Measurements from ENCODE around the gene EGFR. TPM values are rescaled to one million over a fixed set of nuclear protein-coding genes. Genes with fewer than 3 reads are reported as not detected.
"Not testable (repeated sequence)": the region's sequence is repeated elsewhere in the genome, so short reads cannot be mapped to it uniquely, and the experiment has no call there.

The EGFR gene
- total RNA-seq, 1 donor, result under 0.01 TPM

DNA sequence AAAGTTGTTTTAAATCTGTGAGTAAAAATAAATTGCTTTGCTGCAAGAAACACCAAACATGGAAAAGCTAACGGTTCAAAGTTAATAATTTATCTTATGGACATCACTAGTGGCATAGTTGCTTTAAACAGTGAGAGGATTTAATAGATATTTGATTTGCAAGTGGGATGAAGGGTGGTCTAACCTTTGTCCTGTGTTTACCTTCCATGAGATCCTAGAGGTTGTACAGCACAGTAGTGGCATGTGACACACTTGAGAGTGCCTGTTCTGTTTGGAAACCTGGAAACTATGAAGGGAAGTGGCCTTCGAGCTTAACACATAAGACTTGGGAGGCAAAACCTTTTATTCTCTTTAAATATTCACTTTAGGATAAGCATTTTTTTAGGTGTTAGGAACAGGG lies 16.0 kb downstream of the EGFR start:
- no peak for DNase-seq (ENCODE audit: low read depth in 2 of 3, low spot score in 2 of 3)

DNA sequence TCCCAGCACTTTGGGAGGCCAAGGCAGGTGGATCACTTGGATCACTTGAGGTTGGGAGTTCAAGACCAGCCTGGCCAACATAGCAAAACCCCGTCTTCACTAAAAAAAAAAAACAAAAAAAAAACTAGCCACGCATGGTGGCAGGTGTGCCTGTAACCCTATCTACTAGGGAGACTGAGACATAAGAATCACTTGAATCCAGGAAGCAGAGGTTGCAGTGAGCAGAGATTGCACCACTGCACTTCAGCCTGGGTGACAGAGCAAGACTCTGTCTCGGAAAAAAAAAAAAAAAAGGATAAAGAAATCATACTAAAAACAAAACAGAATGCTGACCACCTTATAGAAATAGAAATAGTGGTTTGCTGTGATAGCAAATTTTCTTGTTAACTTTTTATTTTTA lies 16.6 kb downstream of the EGFR start:
- not testable (repeated sequence) for DNase-seq (ENCODE audit: low read depth in 2 of 3, low spot score in 2 of 3)

DNA sequence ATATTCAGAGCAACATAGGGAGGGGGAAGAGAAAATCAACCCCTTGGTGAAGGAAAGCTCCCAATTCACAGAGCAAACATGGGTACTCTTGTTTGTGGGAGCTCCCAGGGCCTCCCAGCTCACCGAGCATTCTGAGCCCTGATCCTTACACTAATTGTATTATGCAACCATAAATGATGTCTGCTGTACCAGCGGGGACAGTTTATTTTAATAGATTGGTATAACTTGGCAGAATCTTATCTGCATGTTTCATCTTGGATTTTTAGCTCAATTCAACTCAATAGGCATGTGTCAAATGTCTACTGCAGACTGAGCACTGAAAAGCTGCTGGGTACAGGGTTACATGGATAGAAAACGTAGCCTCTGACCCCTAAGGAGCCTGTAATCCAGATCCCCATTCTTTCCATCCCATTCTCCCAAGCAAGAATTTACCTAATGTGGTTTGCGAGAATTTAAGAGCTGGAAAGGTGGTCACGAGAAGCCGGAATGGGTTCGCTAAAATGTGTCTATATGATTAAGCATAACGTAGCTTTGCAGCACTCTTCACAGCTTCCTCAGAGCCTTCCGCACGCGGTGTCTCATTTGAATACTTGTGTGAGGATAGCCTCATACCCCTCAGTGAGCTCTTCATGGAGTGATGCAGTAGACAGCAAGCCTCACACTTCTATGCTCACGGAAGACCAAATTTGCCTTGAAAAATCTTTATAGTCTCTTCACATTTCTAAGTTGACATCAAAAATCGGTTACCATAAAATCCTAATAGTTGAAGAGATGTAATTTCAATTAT lies 18.3 kb downstream of the EGFR start:
- no peak for DNase-seq (ENCODE audit: low read depth in 2 of 3, low spot score in 2 of 3)

DNA sequence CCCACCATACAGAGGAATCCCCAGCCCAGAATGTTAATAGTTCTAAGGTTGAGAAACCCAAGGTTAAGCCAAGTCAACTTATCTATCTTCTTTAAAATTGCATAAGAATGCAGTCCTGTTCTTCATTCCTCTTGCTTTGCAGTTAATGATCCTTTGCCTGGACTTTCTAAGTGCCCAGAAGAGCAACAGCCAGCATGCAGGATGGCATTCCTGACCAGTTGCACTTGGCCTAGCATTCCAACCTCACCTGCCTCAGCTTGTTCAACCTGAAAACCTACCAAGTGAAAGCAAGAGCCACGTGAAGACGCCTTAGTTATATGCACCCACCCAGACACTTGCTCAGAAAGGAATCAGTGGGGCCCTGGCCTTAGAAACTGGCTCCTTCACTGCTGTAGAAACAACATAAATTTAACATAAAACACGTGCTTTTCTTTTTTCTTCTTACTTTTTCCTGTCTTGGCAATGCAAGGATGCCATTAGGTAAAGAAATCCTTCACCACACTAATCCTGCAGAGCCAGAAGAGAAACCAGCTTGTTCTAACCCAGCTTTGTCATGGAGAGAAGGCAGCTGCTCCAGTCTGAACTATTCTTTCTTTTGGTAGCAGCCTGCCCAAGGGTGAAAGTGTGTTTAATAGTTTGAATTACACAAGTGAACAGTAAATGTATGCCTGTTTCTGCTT lies 25.0 kb downstream of the EGFR start:
- no peak for DNase-seq (ENCODE audit: low read depth in 2 of 3, low spot score in 2 of 3)

DNA sequence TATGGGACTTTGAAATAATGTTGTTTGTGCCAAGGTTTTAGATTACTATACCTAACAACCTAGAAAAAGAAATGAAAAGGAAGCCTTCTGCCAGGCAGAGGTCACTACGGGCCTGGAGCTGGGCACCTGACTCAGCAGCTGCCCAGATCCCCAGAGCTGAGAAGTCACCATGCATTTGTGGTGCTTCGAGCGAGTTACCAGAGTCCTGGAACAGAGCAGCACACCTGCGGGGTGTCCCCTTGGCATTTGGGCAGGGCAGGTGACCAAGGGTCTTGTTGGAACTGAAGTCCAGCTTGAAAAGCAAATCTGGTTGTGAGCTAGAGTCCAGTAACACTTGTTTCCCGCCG lies 25.5 kb downstream of the EGFR start:
- DNase-seq (ENCODE audit: low read depth in 2 of 3, low spot score in 2 of 3), result no peak

DNA sequence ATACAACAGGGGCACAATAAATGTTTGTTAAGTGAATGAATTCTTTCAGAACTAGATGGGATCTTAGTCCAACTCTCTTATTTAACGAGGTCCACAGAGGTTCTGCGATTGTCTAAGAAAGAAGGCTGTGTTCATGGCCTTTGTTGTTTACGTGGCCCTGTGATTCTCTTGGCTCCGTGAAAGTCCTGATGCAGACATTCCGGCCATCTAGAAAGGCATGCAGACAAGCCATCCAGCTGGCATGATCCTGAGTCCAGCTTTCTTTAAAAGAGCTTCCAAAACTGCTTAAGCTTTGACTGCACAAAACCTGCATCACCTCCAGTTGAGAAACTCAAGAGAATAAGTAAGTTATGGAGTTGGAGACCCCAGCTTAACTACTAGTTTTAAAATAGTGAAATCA lies 26.0 kb downstream of the EGFR start:
- no peak for DNase-seq (ENCODE audit: low read depth in 2 of 3, low spot score in 2 of 3)

DNA sequence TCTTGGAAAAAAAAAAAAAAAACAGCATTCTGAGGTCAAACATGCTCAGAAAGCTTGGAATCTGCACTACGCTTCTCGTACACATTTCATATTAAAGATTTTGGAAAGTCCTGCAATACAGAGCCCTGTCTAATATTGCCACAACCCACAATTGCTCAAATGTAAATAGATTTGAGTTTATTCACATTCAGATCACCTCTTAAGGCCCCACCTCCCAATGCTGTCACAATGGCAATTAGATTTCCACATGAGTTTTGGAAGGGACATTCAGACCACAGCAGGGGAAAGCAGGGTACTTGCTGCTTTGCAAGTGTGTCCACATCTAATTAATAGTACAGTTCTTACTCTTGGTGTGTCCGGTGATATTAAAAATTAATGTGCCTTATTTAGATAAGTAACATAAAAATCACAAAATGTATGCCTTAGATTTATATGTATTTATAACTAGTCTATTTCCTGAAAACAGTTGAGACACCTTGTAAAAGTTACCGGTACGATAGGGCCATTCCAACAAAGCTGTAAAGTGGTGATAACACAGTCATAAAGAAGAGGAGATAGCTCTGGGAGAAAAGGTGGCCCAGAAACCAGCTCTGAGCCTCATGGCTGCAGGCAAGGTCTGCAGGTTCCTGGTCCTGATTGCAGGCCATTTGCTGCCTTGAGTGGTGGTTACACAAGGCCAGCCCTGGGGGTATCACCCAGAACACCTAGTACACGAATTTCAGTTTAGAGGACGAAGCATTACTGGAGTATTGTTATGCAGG lies 27.9 kb downstream of the EGFR start:
- no peak for DNase-seq (ENCODE audit: low read depth in 2 of 3, low spot score in 2 of 3)

DNA sequence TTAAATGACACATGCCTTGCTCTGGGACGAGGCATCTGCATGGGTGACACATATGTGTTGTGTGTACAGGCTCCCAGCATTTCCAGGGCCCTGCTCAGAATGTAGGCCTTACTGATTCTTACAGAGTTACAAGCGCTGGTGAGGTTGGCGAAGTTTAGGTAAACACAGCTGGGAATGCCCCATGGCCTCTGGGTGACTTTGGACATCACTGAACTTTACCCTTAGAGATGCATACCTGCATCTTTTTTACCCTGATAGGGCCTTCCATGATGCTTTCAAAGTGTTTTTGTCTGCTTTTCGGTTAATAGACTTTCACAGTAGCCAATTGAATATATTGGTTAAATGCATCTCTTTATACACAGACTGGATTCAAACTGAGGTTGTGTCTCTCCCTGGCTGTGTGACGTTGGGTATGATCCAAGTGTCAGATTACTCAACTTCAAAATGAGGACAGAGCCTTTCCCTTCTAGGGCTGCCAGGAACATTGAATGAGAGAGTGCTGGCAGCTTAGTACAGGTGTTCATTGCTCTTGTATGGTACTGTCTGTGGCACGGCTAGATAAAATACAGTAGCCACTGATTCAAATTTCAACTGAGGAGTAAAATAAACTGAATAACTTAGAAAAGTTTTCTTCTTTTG lies 29.5 kb downstream of the EGFR start:
- no peak for DNase-seq (ENCODE audit: low read depth in 2 of 3, low spot score in 2 of 3)

DNA sequence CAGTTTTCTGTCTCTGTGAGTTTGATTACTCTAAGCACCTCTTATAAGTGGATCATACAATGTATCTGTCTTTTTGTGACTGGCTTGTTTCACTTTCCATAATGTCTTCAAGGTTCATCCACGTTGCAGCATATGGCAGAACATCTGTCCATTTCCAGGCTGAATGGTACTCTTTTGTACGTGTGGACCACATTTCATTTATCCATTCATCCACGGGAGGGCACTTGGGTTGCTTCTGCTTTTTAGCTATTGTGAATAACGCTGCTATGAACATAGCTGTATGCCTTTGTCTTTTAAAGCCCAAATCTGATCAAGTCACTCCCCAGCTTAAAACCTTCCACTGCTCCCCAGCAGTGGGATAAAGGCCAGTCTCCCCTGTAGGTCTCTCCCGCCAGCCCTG lies 31.5 kb downstream of the EGFR start:
- no peak for DNase-seq (ENCODE audit: low read depth in 2 of 3, low spot score in 2 of 3)

DNA sequence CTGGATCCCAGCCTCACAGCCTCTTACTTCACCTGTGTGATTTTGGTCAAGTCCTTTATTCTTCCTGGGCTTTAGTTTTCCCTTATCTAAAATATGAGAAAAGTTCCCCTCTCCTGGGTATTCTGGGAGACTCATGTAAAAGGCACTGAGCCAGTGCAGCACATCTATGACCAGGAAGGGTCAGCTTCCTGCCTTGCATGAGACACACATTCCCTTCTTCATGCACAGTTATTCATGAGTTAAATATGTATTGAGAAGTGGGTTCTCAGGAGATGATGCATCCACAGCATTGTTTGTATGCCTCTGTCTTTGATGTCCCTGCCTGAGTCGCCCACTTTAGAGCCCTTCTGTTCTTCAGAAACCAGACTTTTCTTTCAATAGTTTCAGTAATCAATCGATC lies 33.3 kb downstream of the EGFR start:
- DNase-seq (ENCODE audit: low read depth in 2 of 3, low spot score in 2 of 3), result no peak

DNA sequence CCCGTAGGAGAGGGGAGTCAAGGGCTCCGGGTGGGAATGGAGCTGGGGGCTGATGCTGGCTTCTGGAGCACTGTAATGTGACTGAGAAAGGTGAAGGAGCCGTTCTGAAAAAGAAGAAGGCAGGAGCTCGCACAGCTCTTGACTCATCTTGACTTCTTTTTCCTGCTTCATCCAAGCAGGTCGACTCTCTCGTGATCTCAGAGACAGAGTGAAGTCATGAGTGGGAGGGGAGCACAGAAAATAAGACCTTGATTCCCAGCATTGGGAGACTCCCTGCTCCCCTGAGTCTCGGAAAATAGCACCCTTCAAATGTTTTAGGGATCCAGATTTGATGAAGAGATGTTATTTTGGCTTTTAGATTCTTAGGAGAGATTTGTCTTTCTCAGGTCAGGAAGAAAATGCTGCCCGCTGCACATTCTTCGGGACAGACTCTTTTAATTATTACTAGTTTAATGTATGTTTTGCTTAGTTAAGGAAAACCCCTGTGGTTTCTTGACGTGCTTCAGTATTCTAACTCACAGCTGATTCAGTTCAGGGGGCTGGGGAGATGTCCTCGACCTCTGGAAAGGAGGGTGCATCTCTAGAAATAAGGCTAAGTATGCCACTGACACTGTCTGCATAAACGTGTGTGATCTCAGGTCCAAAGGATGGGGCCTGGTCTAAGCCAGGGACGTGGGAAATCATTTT lies 34.1 kb downstream of the EGFR start:
- DNase-seq (ENCODE audit: low read depth in 2 of 3, low spot score in 2 of 3), result no peak

DNA sequence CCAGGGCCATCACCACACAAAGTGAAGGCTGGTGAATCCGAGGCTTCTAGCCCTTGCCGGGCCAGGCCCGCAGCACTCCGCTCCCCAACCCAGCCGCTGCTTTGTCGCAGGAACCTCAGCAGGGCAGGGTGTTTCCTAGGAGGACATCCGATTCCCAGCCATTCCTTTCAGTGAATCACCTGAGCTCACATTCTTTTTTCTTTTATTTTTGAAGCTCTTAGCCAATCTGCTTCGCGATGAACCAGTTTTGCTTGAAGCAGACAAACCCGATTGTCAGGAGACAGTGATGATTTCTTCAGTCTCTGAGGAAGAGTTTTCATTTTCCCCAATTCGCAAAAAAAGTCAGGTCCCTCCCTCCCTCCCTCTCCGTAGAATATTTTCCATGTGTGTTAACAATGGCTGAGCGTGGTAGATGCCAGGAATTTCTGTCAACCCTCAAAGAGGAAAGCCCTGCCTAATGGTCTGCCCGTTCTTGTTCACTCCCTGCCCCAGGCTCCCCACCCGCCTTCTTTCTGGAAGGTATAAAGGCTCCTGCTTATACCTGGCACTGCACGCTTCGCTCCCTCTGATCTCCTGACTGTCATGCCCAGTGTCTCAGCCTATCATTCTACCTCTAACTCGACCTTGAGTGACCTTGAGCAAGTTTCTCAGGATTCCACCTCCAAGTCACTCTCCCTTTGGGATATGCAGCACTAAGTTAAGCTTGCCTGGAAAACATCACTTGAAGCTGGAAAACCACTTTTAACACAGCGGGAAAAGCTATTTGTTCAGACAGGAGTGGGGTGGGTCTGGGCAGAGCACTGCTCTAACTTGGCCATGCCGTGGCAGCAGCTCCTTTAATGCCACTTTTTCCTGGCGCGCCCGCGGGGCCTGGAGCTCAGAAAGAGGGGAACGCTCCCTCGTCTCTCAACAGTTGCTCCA lies 35.1 kb downstream of the EGFR start:
- no peak for DNase-seq (ENCODE audit: low read depth in 2 of 3, low spot score in 2 of 3)

DNA sequence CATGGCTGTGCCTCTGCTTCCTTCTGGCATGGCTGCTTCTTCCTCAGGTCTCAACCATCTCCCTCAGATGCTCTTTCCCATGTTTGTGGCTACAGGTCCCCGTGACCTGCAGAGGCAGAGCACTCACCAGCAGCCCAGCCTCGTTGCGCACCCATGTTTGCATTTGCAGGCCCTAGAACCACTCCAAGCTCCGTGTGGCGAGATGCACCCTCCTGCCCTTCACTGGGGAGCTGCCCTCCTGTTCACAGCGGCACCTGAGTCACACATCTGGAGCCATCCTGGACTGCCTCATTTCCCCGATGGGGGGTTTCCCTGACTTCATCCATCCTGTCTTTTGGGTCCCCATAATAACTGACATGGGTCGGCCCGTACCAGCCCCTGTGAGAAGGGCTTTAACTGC lies 35.9 kb downstream of the EGFR start:
- no peak for DNase-seq (ENCODE audit: low read depth in 2 of 3, low spot score in 2 of 3)

DNA sequence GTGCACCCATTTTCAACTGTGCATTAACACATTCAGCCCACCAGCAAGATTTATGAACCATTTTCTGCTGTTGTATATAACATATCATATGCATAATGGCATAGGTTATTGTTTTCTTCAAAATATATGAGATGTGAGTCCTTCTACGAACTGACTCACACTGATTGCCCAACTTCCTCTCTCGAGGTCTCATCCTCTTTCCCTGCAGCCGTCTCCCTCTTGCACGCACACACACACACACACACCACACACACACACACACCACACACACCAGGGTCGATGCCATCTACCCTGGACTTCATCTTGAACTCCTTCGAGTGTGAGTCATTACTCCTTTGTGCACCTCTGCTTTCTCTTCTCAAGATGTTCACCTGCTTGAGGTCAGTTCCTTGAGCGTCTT lies 36.7 kb downstream of the EGFR start:
- no peak for DNase-seq (ENCODE audit: low read depth in 2 of 3, low spot score in 2 of 3)

DNA sequence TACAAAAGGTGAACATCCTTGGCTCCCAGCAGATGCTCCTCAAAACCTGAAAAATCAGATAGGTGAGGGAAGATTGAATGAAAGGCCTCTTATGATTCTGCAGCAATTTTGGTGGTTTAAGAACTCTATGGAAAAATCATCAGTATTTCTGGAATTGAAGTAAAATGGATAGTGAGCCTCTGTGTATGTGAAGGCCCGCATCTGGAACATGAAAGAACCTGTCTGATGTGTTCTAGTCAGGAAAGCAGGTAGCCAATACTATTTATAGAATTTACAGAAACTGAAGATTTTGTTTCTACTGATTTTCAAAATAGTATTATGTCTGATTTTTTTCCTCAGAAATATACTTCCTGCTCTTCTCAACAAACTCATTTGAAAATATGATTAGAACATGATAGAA lies 37.3 kb downstream of the EGFR start:
- DNase-seq (ENCODE audit: low read depth in 2 of 3, low spot score in 2 of 3), result no peak

DNA sequence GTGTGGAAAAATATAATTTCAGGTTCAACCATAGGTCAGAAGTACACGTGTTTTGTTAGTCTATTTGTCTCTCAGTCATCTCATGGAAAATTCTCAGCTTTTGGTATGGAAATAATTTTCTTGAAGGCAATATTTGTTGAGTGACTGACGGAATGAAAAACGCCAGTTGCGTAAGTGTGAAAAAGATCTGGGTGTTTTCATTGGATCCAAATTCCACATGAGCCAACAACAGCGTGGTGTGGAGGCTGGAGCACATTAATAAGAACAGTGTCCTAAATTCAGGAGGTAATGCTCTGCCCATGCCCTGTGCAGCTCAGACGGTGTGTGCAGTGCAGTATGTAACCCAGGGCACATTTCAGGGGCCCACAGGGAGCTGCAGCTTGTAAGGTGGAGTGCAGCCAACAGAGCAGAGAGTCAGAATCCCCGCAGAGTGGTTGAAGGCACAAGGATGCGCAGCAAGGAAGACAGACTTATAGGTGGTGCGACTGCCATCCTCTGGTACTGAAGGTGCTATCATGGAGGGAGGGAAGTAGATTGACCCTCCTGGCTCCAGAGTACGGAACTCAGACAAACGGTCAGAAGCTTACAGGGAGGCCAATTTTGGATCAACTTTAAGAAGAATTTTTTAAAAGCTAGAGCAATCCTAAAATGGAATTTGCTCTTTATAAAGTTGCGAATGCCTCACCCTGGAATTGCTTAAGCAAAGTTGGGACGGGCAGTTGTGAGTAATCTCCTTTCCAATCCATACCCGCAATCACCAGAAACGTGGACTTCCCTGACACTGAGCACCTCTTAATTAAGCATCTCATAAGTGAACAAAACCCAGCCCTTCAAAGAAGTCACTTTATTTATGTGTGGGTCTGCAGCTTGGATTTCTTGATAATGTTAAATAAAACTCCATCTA lies 38.0 kb downstream of the EGFR start:
- no peak for DNase-seq (ENCODE audit: low read depth in 2 of 3, low spot score in 2 of 3)

DNA sequence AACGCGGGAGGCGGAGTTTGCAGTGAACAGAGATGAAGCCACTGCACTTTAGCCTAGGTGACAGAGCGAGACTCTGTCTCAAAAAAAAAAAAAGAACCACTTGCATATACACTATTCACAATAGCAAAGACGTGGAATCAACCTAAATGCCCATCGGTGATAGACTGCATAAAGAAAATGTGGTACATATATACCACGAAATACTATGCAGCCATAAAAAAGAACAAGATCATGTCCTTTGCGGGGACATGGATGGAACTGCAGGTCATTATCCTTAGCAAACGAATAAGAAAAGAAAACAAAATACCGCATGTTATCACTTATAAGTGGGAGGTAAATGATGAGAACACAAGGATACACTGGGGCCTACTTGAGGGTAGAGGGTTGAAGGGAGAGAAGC lies 39.5 kb downstream of the EGFR start:
- no peak for DNase-seq (ENCODE audit: low read depth in 2 of 3, low spot score in 2 of 3)

DNA sequence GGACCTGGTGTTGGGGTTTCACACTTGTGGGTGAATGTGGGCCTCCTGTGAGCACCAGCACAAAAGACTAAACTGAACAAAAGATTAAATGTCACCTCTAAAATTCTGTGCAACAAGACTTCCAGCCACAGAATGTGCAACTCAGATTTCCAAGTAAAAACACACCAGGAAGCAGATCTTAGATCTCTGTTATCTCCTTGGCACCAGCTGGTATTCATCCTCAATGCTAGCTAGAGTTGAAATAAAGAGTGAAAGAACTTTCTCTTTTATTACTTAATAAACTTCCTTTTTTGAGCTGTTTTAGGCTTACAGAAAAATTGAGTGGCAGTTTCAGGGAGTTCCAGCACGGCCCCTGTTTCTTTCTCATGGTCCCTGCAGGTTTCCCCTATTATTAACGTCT lies 40.2 kb downstream of the EGFR start:
- no peak for DNase-seq (ENCODE audit: low read depth in 2 of 3, low spot score in 2 of 3)

DNA sequence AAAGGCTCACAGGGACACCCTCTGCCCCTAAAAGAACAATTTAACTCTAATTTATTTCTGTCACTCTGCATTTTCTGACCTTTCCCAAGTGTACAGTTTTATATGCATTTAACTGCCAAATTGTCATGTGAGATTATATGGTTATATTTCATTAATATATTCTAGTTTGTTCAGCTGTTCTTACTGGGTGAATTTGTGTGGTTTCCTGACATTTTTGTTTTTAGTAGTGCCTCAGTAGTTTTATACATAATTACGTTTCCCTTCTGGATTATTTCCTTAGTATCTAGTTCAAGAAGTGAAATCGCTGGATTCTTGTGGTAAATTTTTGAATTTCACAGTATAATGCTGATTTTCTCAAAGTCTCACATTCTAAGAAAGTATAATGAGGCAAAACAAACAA lies 41.3 kb downstream of the EGFR start:
- DNase-seq (ENCODE audit: low read depth in 2 of 3, low spot score in 2 of 3), result no peak
